Liver (tissue), 9 donors: Measurements from ENCODE around the gene SLC1A2. TPM values are rescaled to one million over a fixed set of nuclear protein-coding genes. Genes with fewer than 3 reads are reported as not detected.

Experiments used
- DNase-seq: peaks from one replicate; pipeline ENCODE4 v3.0.0-alpha.2; 2017; ENCODE audit warnings: low spot score
- H3K27ac ChIP-seq, 2 donors: one replicate each; pipeline ENCODE4 v1.7.0; 2013; ENCODE audit warnings: inconsistent platforms in 2 of 2, low read length in 2 of 2, control low read depth in 1 of 2, low read depth in 1 of 2, mild to moderate bottlenecking in 1 of 2
- H3K27me3 ChIP-seq, 4 donors: one replicate each; pipeline versions ENCODE4 v1.6.1 to v1.7.0; 2013; ENCODE audit warnings: low read length in 3 of 4, inconsistent platforms in 1 of 4, mild to moderate bottlenecking in 1 of 4, moderate library complexity in 1 of 4; ENCODE audit not compliant: control insufficient read depth in 4 of 4, insufficient read depth in 4 of 4
- H3K36me3 ChIP-seq, 4 donors: one replicate each; pipeline versions ENCODE4 v1.6.1 to v1.7.0; 2013; ENCODE audit warnings: low read length in 3 of 4, mild to moderate bottlenecking in 3 of 4, low read depth in 1 of 4, moderate library complexity in 1 of 4; ENCODE audit not compliant: control insufficient read depth in 4 of 4, insufficient read depth in 3 of 4
- H3K4me1 ChIP-seq, 4 donors: one replicate each; pipeline versions ENCODE4 v1.6.1 to v1.7.0; 2013; ENCODE audit warnings: low read length in 3 of 4, mild to moderate bottlenecking in 3 of 4, moderate library complexity in 1 of 4; ENCODE audit not compliant: control insufficient read depth in 4 of 4, insufficient read depth in 4 of 4
- H3K4me3 ChIP-seq, 3 donors: one replicate each; pipeline versions ENCODE4 v1.6.1 to v1.7.0; 2013; ENCODE audit warnings: low read length in 3 of 3, control low read depth in 1 of 3, low read depth in 1 of 3, mild to moderate bottlenecking in 1 of 3
- H3K9ac ChIP-seq, 2 donors: one replicate each; pipeline ENCODE4 v1.7.0; 2013; ENCODE audit warnings: low read length in 2 of 2, mild to moderate bottlenecking in 2 of 2, moderate library complexity in 2 of 2, control low read depth in 1 of 2, low read depth in 1 of 2
- H3K9me3 ChIP-seq, 4 donors: one replicate each; pipeline versions ENCODE4 v1.6.1 to v1.7.0; 2013; ENCODE audit warnings: low read length in 3 of 4; ENCODE audit not compliant: control insufficient read depth in 4 of 4
- EGR1 ChIP-seq, 2 donors: IDR thresholded peaks; 2 replicates each; pipeline ENCODE4 v1.6.1; 2016 to 2018; ENCODE audit warnings: antibody characterized with exemption in 2 of 2, low read depth in 2 of 2
- FOXA1 ChIP-seq: IDR thresholded peaks from 2 replicates; pipeline ENCODE4 v1.6.1; 2016; ENCODE audit warnings: antibody characterized with exemption
- FOXA2 ChIP-seq: IDR thresholded peaks from 2 replicates; pipeline ENCODE4 v1.6.1; 2016; ENCODE audit warnings: antibody characterized with exemption
- GABPA ChIP-seq, 2 donors: IDR thresholded peaks in 1 of 2; conservative IDR thresholded peaks in 1 of 2; 2 replicates each; pipeline ENCODE4 v1.6.1; 2016; ENCODE audit warnings: antibody characterized with exemption in 2 of 2, mild to moderate bottlenecking in 1 of 2, moderate library complexity in 1 of 2
- HNF4A ChIP-seq, 2 donors: conservative IDR thresholded peaks; 2 replicates each; pipeline ENCODE4 v1.6.1; 2016; ENCODE audit warnings: antibody characterized with exemption in 2 of 2, mild to moderate bottlenecking in 2 of 2
- HNF4G ChIP-seq: IDR thresholded peaks from 2 replicates; pipeline ENCODE4 v1.6.1; 2016; ENCODE audit warnings: antibody characterized with exemption
- JUND ChIP-seq, 2 donors: IDR thresholded peaks; 2 replicates each; pipeline ENCODE4 v1.6.1; 2016; ENCODE audit warnings: antibody characterized with exemption in 2 of 2
- NR2F2 ChIP-seq: IDR thresholded peaks from 2 replicates; pipeline ENCODE4 v1.6.1; 2016; ENCODE audit warnings: antibody characterized with exemption
- RAD21 ChIP-seq, 2 donors: IDR thresholded peaks; 2 replicates each; pipeline ENCODE4 v1.6.1; 2016; ENCODE audit warnings: antibody characterized with exemption in 2 of 2, mild to moderate bottlenecking in 2 of 2
- REST ChIP-seq: IDR thresholded peaks from 2 replicates; pipeline ENCODE4 v1.6.1; 2016; ENCODE audit warnings: antibody characterized with exemption, mild to moderate bottlenecking
- RXRA ChIP-seq, 2 donors: IDR thresholded peaks; 2 replicates each; pipeline ENCODE4 v1.6.1; 2017 to 2018; ENCODE audit warnings: antibody characterized with exemption in 2 of 2, mild to moderate bottlenecking in 1 of 2
- SP1 ChIP-seq: IDR thresholded peaks from 2 replicates; pipeline ENCODE4 v1.6.1; 2018; ENCODE audit warnings: antibody characterized with exemption, mild to moderate bottlenecking
- TAF1 ChIP-seq: conservative IDR thresholded peaks from 2 replicates; pipeline ENCODE4 v1.6.1; 2016; ENCODE audit warnings: antibody characterized with exemption, mild to moderate bottlenecking
- YY1 ChIP-seq: IDR thresholded peaks from 2 replicates; pipeline ENCODE4 v1.6.1; 2016; ENCODE audit warnings: antibody characterized with exemption, mild to moderate bottlenecking
- ZBTB33 ChIP-seq: IDR thresholded peaks from 2 replicates; pipeline ENCODE4 v1.6.1; 2016; ENCODE audit warnings: antibody characterized with exemption
- WGBS: extraction: QIAGEN DNeasy Blood & Tissue Kit; methylation state at CpG from one replicate; pipeline ENCODE4 v1.1.7; 2013; 5-methylcytosine and 5-hydroxymethylcytosine counted together
- polyA plus RNA-seq, 2 donors: library from polyadenylated mRNA; stranded (reverse) in 1 of 2; unstranded in 1 of 2; fragments of 200-250 nt in 1 of 2; fragments of >200 nt in 1 of 2; fragmentation: Nextera tagmentation in 1 of 2; extraction: Ambion mirVana in 1 of 2; gene quantifications; one replicate each; pipeline versions ENCODE4 v1.2.1 to v1.2.3, GENCODE V29; 2013 to 2015
- total RNA-seq, 2 donors: library from RNA; depleted of rRNA; stranded (reverse); fragments of >200 nt; gene quantifications; one replicate each; pipeline ENCODE4 v1.2.3, GENCODE V29; 2014
- TF ChIP-seq, protein P1 (sequence below): IDR thresholded peaks from 2 replicates; pipeline ENCODE4 v1.6.1; 2016; ENCODE audit warnings: antibody characterized with exemption
- donor health status: healthy.
- donor health status: healthy.
- donor health status: healthy.
- donor health status: healthy.
- donor health status: healthy.

SLC1A2 gene
- total and polyA plus RNA-seq, 4 donors: 6.4 to 19.5 (median 13.5) TPM

- Histone ChIP-seq H3K9ac (no peak overlapping the region), H3K27me3 (no peaks in the 10 kb centered on the region), H3K9me3 (no peaks in the 10 kb centered on the region), H3K36me3 (no peaks in the 10 kb centered on the region), H3K27ac (no peak overlapping the region), H3K4me3 (no peak overlapping the region), H3K4me1 (peaks cover 0 to 15% (median 3%) of the 10 kb centered on the region in 4 donors)
- TF ChIP-seq RXRA (IDR thresholded peaks at IDR 0.05) (no peak), FOXA1 (no peak), RAD21 (IDR thresholded peaks at IDR 0.05) (peak in 1 of 2 donors; percentile 5), NR2F2 (no peak), HNF4A (conservative IDR thresholded peaks at IDR 0.05) (peak; percentile 63 to 75), TAF1 (no peak)
- DNase-seq: no peak
- WGBS: 50% methylated on average over 6 of the region's 6 CpGs
Measured at GRCh38 chr11:35347173-35347878, 72.0 kb downstream of the SLC1A2 start.

- WGBS: 89% methylated on average over 6 of the region's 6 CpGs
- no peak for DNase-seq
- H3K27me3 ChIP-seq: no peaks in the 10 kb centered on the region
- H3K27ac ChIP-seq: no peak overlapping the region
- no peak for TF ChIP-seq EGR1 (IDR thresholded peaks at IDR 0.05; ENCODE audit: low read depth in 2 of 2)
- no peak for TF ChIP-seq FOXA2
- TF ChIP-seq HNF4A (conservative IDR thresholded peaks at IDR 0.05): no peak
- no peak for TF ChIP-seq ZBTB33
- no peak for TF ChIP-seq GABPA (IDR thresholded peaks at IDR 0.05 in 1 of 2, conservative IDR thresholded peaks at IDR 0.05 in 1 of 2)
- no peak for TF ChIP-seq HNF4G
- no peak for TF ChIP-seq FOXA1
- no peak for TF ChIP-seq NR2F2
- H3K9ac ChIP-seq: no peak overlapping the region
- H3K9me3 ChIP-seq: no peaks in the 10 kb centered on the region
- H3K4me3 ChIP-seq: no peak overlapping the region
- H3K36me3 ChIP-seq: no peaks in the 10 kb centered on the region
- H3K4me1 ChIP-seq: peaks cover 0 to 12% (median 3%) of the 10 kb centered on the region in 4 donors
Measured at GRCh38 chr11:35346472-35347156, 72.7 kb downstream of the SLC1A2 start.

DNA sequence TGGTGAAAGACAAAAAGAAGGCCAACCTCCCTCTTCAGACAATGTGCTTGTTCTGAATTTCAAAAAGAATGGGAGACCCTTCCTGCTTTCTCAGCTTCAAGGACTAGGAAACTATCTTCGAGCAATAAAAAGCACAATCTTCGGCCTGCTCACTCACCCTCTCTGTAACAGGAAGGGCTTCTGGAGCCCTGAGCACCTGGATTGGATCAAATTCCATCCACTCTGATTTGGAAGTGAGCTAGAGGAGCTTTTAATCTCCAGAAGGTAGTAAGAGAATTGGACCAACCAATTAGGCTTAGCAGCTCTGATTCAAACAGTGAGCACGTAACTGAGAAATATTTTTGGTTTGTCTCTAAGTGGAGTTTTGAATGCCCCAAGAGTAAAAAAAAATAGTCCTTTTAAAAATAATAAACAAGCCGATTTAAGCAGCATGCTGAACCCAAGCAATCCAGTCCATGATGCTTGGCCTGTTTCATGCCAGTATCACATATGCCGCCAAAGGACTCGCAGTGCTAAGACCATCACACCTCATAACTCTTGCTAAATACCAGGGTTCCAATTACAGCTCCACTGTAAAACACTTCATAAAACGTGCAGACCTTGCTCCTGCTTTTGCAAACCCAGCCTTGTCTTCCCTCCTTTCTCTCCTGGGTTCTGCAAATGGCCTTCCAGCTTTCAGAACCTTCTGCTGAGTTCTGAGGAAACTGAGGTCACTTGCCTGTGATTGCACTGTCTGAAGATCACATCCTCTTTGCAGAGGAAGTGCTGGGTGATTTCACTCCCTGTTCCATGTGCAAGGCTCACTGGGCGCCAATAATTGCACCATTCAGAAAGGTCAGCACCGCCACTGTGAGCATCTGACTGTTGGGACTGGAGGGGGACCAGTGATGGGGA is 74.4 kb downstream of the SLC1A2 start:
- no peak overlapping the region for H3K27ac ChIP-seq

More for the DNA sequence above, 74.4 kb downstream of the SLC1A2 start:
- Histone ChIP-seq H3K36me3 (no peaks in the 10 kb centered on the region), H3K9me3 (no peaks in the 10 kb centered on the region), H3K4me3 (no peak overlapping the region), H3K4me1 (peaks cover 0 to 24% (median 13%) of the 10 kb centered on the region in 4 donors), H3K9ac (no peak overlapping the region), H3K27me3 (no peaks in the 10 kb centered on the region)
- DNase-seq: no peak
- TF ChIP-seq GABPA (IDR thresholded peaks at IDR 0.05 in 1 of 2, conservative IDR thresholded peaks at IDR 0.05 in 1 of 2) (no peak), HNF4A (conservative IDR thresholded peaks at IDR 0.05) (no peak), REST (no peak), SP1 (no peak), NR2F2 (no peak), TAF1 (no peak), RAD21 (IDR thresholded peaks at IDR 0.05) (peak in 1 of 2 donors; percentile 14), YY1 (no peak), JUND (IDR thresholded peaks at IDR 0.05) (no peak), RXRA (IDR thresholded peaks at IDR 0.05) (peak in 1 of 2 donors; percentile 28), EGR1 (IDR thresholded peaks at IDR 0.05; ENCODE audit: low read depth in 2 of 2) (no peak), ZBTB33 (no peak)
- TF ChIP-seq, protein P1, sequence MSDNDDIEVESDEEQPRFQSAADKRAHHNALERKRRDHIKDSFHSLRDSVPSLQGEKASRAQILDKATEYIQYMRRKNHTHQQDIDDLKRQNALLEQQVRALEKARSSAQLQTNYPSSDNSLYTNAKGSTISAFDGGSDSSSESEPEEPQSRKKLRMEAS: no peak
- WGBS: 64% methylated on average over 9 of the region's 9 CpGs
